NCI-H1417 (cell line): Measurements from ENCODE around the gene HPS3.
"Not testable (repeated sequence)": the region's sequence is repeated elsewhere in the genome, so short reads cannot be mapped to it uniquely, and the experiment has no call there.

Source experiments
- DNase-seq, 3 experiments: peaks; one replicate each; lab custom pipeline; 2025; lab: John Stamatoyannopoulos, UW

The HPS3 gene, protein sequence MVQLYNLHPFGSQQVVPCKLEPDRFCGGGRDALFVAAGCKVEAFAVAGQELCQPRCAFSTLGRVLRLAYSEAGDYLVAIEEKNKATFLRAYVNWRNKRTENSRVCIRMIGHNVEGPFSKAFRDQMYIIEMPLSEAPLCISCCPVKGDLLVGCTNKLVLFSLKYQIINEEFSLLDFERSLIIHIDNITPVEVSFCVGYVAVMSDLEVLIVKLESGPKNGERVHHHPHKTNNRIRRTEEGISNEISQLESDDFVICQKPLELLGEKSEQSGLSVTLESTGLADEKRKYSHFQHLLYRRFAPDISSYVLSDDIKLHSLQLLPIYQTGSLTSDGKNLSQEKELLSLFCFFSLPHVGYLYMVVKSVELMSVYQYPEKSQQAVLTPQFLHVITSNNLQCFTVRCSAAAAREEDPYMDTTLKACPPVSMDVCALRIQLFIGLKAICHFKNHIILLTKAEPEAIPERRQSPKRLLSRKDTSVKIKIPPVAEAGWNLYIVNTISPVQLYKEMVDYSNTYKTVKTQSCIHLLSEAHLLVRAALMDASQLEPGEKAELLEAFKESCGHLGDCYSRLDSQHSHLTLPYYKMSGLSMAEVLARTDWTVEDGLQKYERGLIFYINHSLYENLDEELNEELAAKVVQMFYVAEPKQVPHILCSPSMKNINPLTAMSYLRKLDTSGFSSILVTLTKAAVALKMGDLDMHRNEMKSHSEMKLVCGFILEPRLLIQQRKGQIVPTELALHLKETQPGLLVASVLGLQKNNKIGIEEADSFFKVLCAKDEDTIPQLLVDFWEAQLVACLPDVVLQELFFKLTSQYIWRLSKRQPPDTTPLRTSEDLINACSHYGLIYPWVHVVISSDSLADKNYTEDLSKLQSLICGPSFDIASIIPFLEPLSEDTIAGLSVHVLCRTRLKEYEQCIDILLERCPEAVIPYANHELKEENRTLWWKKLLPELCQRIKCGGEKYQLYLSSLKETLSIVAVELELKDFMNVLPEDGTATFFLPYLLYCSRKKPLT

GRCh38 chr3:149129326-149130205 lies at the start of gene HPS3:
HPS3 (plus strand) TSS chr3:149129638; CDS start chr3:149129724, 86 bp downstream.
- peak; percentile 92 to 97 (median 96) for DNase-seq

GRCh38 chr3:149080011-149080698 lies 49.3 kb upstream of the HPS3 start:
- no peak for DNase-seq

- no peak for DNase-seq
Observed at GRCh38 chr3:149080699-149081091, 48.7 kb upstream of the HPS3 start.

DNA sequence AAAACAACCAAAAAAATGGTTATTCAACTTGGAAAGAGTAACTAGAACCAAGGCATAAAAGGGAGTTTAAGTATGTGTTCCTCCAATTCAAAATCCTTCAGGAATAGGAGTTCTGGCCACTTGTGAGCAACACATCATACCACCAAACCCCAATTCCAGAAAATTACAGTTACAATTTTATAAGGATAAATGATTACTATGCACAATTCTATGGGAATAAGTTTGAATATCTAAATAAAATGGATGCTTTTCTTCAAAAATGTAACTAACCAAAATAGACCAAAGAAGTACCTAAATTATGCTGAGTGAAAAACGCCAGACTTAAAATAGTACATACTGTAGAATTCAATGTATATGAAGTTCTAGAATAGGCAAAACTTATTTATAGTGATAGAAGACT lies 47.7 kb upstream of the HPS3 start:
- DNase-seq, result no peak

DNA sequence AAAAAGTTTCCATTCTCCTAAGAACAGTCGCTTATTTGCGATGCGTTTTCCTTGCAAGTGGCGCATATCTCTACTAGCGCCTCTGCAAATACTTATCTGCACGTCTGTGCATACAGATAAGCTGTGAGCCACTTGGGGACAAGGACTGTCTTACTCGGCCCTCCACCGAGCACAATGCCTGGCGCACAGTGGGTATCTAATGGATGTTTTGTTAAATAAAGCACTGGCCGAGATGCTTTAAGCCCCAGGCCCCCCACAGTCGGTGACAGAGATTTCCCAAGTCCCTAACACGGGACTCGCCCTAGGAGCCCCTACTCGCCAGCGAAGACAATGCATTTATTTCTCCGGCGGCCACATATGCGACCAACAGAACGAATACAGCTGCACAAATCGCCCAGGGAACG lies 43.6 kb upstream of the HPS3 start:
- DNase-seq, result peak; percentile 49 to 92 (median 86)

GRCh38 chr3:149086232-149086988 lies 43.0 kb upstream of the HPS3 start, which contains the start of gene HLTF:
HLTF (minus strand) TSS chr3:149086533; CDS start chr3:149086336, 197 bp downstream.
- DNase-seq, result peak; percentile 95 to 100 (median 99)

- peak in 1 of 3 experiments; percentile 40 for DNase-seq
Observed at GRCh38 chr3:149087208-149087607, 42.2 kb upstream of the HPS3 start.

- DNase-seq, result peak in 1 of 3 experiments; percentile 18
Observed at GRCh38 chr3:149089395-149089794, 40.0 kb upstream of the HPS3 start.

- no peak for DNase-seq
Observed at GRCh38 chr3:149090461-149090860, 39.0 kb upstream of the HPS3 start.

GRCh38 chr3:149090907-149091306 lies 38.5 kb upstream of the HPS3 start:
- no peak for DNase-seq

DNA sequence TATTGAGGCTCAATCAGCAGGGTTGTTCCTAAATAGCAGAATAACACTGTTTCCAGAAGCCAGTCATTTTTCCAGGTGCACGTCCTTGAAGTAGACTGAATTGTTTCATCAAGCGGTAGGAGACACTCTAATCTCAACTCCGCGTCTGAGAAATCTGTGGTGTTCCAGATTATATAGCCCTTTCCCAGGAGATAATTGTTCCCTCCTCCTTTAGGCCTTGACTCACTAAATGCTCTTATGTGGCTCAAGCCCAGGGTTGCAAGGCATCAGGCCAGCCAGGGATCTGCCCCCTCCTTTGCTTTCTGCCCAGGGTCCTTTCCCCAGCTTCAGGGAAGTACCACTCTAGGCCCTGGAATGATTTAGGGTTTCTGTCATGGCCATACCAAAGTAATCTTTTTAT lies 37.5 kb upstream of the HPS3 start:
- peak in 2 of 3 experiments; percentile 14 to 84 for DNase-seq

DNA sequence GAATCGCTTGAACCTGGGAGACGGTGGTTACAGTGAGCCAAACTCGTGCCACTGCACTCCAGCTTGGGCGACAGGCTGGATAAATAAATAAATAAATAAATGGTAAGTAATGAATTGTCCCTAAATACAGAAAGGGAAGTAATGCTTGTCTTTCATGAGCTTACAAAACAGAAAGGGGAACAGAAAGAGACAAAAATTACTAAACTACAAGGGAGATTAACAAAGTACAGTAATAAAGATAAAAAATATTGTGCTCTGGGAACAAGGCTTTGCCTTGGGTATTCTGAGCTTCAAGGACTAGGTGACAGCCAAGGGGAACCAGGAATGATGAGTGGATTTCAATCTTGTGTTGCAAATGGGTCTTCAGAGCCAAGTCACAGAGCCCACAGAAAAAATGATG lies 34.0 kb upstream of the HPS3 start:
- DNase-seq, result peak in 1 of 3 experiments; percentile 20

DNA sequence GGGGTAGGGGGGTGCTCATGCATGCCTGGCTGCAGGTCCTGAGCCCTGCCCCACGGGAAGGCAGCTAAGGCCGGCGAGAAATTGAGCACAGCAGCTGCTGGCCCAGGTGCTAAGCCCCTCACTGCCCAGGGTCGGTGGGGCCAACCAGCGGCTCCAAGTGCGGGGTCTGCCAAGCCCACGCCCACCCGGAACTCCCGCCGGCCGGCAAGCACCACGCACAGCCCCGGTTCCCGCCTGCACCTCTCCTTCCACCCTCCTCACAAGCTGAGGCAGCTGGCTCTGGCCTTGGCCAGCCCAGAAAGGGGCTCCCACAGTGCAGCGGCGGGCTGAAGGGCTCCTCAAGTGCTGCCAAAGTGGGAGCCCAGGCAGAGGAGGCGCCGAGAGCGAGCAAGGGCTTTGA lies 31.5 kb upstream of the HPS3 start:
- not testable (repeated sequence) for DNase-seq

GRCh38 chr3:149101154-149101553 lies 28.3 kb upstream of the HPS3 start:
- no peak for DNase-seq

DNA sequence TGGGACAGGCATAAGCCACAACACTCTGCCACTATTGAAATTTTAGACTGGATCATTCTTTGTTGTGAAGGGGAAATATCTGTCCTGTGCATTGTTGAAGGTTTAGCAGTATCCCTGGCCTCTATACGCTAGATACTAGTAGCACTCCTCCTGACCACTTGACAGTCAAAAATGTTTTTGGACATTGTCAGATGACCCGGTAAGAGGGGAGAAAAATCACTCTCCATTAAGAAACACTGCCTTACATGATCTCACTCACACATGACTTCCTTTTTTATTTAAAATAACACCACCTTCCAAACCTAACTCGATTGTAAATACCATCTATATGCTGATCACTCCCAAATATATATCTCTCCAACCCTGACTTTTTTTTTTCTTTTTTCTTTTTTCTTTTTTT lies 27.8 kb upstream of the HPS3 start:
- no peak for DNase-seq

DNA sequence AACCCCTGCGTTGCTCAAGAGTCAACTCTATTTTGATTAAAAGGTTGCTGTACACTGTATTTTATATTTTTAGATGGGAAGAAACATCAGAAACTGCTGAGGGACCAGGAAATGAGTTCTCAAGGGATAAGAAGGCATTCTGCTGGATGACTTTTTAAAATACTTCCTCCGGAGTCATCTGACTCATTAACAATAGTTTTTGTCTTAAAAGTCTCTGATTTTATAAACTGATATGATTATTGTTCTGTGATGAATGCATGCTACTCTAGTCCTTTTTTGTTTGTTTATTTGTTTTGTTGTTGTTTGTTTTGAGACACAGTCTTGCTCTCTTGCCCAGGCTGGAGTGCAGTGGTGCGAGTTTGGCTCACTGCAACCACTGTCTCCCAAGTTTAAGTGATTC lies 25.0 kb upstream of the HPS3 start:
- no peak for DNase-seq

GRCh38 chr3:149114458-149114857 lies 15.0 kb upstream of the HPS3 start:
- DNase-seq, result no peak

DNA sequence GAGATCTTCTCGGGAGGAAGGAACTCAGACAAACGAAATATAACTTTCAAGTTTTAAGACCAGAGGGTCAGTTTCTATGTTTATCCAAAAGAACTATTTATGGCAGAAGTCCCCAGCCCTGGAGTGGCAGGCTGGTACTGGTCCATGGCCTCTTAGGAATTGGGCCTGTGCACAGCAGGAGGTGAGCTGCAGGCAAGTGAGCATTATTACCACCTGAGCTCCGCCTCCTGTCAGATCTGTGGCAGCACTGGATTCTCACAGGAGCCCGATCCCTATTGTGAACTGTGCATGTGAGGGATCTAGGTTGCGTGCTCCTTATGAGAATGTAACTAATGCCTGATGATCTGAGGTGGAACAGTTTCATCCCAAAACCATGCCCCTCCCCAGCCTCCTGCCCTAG lies 14.3 kb upstream of the HPS3 start:
- DNase-seq, result no peak

DNA sequence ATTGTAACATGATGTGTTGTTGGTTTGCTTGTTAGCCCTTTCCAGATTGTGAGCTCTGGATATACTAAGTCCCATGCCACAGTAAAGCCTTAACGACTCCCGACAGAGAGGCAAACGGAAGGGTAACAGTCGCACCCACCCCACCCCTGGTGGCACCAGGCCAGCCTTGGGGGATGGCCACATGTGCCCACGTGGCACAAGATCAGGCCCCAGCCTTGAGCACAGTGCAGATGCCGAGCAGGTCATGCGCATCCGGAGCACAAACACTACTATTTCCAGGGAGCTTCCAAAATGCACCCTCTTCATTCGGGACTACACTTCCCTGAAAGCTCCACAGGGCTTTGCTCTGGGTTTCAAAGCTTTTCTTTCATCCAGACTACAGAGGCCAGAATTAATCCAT lies 10.7 kb upstream of the HPS3 start:
- DNase-seq, result no peak

DNA sequence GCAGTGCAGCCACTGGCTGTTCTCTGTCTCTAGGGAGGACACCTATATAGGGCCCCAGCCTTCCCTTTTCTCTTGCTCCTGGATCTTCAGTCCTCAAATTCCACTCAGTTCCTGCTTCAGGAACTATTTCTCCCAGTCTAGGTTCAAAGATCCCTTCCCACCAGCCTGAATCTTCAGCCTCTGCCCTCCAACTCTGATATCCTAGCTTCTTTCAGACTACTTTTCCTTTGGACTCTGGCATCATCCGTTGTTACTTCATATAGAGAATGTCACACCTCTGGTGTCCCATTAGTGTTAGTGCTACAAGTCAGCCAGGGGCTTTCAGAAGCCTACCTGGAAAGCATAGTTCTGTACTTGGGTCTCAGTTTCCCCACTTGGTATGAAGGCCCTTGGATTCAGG lies 10.0 kb upstream of the HPS3 start:
- DNase-seq, result no peak
